Measurements from ENCODE around the gene CABP1. TPM values are rescaled to one million over a fixed set of nuclear protein-coding genes. Genes with fewer than 3 reads are reported as not detected.

Gene CABP1
- total and polyA plus RNA-seq, 2 experiments from 2014 or later: 5.1 to 5.2 TPM

- Mint-ChIP-seq H3K4me1 (no peaks in the 10 kb centered on the region), H3K36me3 (ENCODE audit: low read depth) (no peaks in the 10 kb centered on the region; the same call in 2 of the 3 replicates), H3K4me3 (no peak overlapping the region), H3K27ac (no peak overlapping the region), H3K9me3 (no peaks in the 10 kb centered on the region), H3K27me3 (ENCODE audit: insufficient read depth, low read depth, poor library complexity) (peaks cover 5% of the 10 kb centered on the region)
- ATAC-seq: no peak
- Histone ChIP-seq H3K27ac (ENCODE audit: low read depth) (no peak overlapping the region), H3K36me3 (ENCODE audit: insufficient read depth) (no peaks in the 10 kb centered on the region), H3K4me2 (no peak overlapping the region), H4K20me1 (replicated peaks; ENCODE audit: insufficient read depth) (no peaks in the 10 kb centered on the region), H3K4me3 (no peak overlapping the region), H3K4me1 (ENCODE audit: insufficient read depth) (no peaks in the 10 kb centered on the region), H3K9me2 (ENCODE audit: insufficient read depth) (no peaks in the 10 kb centered on the region), H3K27me3 (ENCODE audit: insufficient read depth) (no peaks in the 10 kb centered on the region), H2AFZ (no peak overlapping the region), H3K79me2 (replicated peaks; ENCODE audit: insufficient read depth) (no peaks in the 10 kb centered on the region), H3F3A (replicated peaks; ENCODE audit: low read depth) (no peaks in the 10 kb centered on the region)
- no peak for TF ChIP-seq ZNF462 (CRISPR knock-in tag; IDR thresholded peaks at IDR 0.05)
- DNase-seq (ENCODE audit: low spot score): no peak
These were observed 18.1 kb downstream of the CABP1 start for GRCh38 chr12:120658286-120659150.

- H3K36me3 Mint-ChIP-seq (ENCODE audit: low read depth): no peaks in the 10 kb centered on the region; the same call in 2 of the 3 replicates
- Histone ChIP-seq H3K27ac (ENCODE audit: low read depth) (no peak overlapping the region), H3K27me3 (ENCODE audit: insufficient read depth) (no peaks in the 10 kb centered on the region), H3K4me2 (no peak overlapping the region), H3K4me3 (no peak overlapping the region), H3K36me3 (ENCODE audit: insufficient read depth) (no peaks in the 10 kb centered on the region), H3K9me2 (ENCODE audit: insufficient read depth) (no peaks in the 10 kb centered on the region), H3F3A (replicated peaks; ENCODE audit: low read depth) (no peaks in the 10 kb centered on the region), H3K79me2 (replicated peaks; ENCODE audit: insufficient read depth) (no peaks in the 10 kb centered on the region), H3K4me1 (ENCODE audit: insufficient read depth) (no peaks in the 10 kb centered on the region), H4K20me1 (replicated peaks; ENCODE audit: insufficient read depth) (no peaks in the 10 kb centered on the region), H2AFZ (no peak overlapping the region)
- no peak overlapping the region; the same call in 2 of the 3 replicates for H3K4me3 Mint-ChIP-seq
- H3K27me3 Mint-ChIP-seq (ENCODE audit: insufficient read depth, low read depth, poor library complexity): peaks cover 5% of the 10 kb centered on the region
- H3K27ac Mint-ChIP-seq: no peak overlapping the region
- no peak for DNase-seq (ENCODE audit: low spot score)
- H3K9me3 Mint-ChIP-seq: no peaks in the 10 kb centered on the region
- H3K4me1 Mint-ChIP-seq: no peaks in the 10 kb centered on the region
- no peak; the same call in 2 of the 3 replicates for ATAC-seq
- TF ChIP-seq ZNF331 (CRISPR knock-in tag; IDR thresholded peaks at IDR 0.05; ENCODE audit: low read depth) (no peak), JUNB (IDR thresholded peaks at IDR 0.05; ENCODE audit: unreplicated experiment) (no peak), CREB1 (CRISPR knock-in tag; IDR thresholded peaks at IDR 0.05; ENCODE audit: low read depth) (no peak), POLR2AphosphoS5 (IDR thresholded peaks at IDR 0.05; ENCODE audit: low read depth) (no peak), ZNF114 (CRISPR knock-in tag; IDR thresholded peaks at IDR 0.05) (no peak), STAT1 (IDR thresholded peaks at IDR 0.05; ENCODE audit: unreplicated experiment) (no peak), EZH2 (IDR thresholded peaks at IDR 0.05; ENCODE audit: low read depth, unreplicated experiment) (no peak), NANOG (IDR thresholded peaks at IDR 0.05; ENCODE audit: borderline replicate concordance) (no peak), CTCF (conservative IDR thresholded peaks at IDR 0.05; ENCODE audit: low read depth in 2 of 2) (no peak)
These were observed 18.7 kb downstream of the CABP1 start for GRCh38 chr12:120659151-120659525.

Data from GM23338 (cell line).